ENCODE data around the gene PPA2. TPM values are rescaled to one million over a fixed set of nuclear protein-coding genes. Genes with fewer than 3 reads are reported as not detected.
"Not testable (repeated sequence)": the region's sequence is repeated elsewhere in the genome, so short reads cannot be mapped to it uniquely, and the experiment has no call there.

Gene PPA2
- total RNA-seq, 1 donor from 2014 or later = 72.7 TPM

DNA sequence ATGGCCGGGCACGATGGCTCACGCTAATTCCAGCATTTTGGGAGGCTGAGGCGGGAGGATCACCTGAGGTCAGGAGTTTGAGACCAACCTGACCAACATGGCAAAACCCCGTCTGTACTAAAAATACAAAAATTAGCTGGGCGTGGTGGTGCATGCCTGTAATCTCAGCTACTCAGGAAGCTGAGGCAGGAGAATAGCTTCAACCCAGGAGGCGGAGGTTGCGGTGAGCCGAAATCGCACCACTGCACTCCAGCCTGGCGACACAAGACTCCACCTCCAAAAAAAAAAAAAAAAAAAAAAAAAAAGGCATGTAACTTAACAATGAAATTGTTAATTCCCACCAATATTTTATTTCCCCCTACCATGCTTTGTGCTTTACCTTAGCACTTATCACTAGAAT is 15.3 kb downstream of the PPA2 start:
- DNase-seq = not testable (repeated sequence)

- no peak for DNase-seq
These were observed 15.9 kb downstream of the PPA2 start for GRCh38 chr4:105458001-105458400.

DNA sequence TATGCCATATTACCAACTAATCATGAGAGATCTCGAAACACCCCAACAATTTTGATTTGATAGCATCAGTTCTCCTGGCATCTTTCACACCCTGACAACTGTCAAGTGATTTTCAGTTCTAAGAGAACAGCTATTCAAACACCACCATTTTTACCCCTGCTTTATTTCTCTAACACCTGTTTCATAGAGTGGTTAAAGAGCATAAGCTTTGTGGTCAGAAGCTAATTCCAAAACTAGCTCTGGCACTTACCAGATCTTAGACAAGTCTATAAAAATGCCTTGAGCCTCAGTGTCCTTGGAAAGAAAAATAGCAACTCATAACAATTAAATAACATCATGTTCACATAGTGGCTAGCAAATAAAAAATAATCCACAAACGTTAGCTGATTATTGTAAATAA is 17.9 kb downstream of the PPA2 start:
- DNase-seq = no peak

GRCh38 chr4:105455182-105455581 is 18.7 kb downstream of the PPA2 start:
- no peak for DNase-seq

DNA sequence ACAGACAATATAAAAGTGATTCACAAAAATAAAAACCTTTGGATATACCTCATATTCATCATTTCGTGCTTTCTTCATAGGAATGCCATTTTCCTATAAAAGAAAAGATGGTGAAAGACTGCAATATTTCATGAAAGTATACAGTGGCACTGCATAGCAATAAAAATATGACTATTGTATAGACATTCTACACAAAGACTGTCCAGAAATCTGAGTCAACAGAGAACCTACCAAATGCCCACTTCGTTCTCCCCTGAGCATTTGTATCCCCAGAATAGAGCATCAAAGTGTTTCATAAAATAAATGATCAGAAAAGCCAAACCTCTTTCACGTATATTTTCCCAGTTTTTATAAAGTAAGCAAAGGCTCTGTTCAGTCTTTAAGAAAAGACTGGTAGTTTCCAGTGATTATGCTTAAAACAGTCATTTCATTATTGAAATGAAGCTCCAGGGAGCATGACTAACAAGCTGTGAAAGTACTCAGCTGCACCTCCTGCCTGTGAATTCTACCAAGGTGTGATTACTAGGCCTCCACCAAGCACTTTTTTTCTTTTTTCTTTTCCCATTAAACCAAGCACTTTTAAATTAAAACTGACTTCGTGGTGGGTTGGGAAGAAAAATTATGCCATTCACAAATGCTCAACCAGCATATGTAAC is 20.2 kb downstream of the PPA2 start:
- no peak for DNase-seq

DNA sequence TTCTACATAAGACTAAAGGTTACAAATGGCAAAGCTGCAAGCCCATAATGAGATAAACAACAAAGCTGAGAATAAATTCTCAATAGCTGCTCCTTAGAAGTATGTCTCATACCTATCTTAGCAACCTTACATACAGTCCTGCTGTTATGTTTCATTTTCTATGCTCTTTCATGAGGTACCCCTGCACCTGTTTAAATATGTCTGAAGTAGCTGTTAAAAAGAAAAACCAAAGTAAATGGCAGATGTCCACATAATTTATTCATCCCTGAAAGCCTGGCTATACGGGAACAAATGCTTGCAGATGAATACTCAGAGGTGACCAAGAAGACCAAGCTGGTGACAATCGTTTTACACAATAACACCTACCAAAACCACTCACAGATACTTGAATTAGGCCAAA is 22.5 kb downstream of the PPA2 start:
- DNase-seq = no peak

DNA sequence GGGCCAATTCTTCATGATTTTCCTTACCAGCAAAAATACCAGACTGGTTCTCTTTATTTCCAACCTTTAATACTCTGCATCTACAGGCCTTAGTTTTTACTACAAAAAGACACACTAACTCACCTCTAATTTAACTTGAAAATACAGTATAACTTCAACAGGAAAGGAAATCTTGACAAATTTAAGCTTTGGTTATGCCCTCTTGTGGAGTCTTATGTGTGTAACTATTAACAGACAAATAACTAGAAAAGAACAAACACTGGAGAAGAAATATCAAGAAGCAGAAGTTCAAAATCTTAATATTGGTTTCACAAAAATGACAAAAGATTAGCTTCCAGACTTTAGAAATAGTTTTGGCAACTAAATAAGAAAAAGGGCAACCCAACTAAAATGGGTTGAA is 33.0 kb downstream of the PPA2 start:
- DNase-seq = no peak

DNA sequence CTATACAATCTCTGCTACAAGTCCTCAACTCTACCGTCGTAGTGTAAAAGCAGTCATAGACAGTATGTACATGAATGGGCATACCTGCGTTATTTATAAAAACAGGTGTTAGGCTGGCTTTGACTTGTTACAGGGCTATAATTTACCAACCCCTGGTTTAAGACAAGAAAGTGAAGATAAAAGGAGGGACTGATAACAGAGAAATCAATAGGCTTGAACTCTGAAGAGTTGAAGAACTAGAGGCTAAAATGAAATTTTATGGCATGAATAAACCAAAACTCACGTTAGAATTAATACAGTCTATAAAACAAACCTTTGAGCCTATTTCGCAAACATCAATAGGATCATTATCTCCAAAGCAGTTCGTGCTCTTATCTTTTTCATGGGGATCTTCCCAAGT is 36.2 kb downstream of the PPA2 start:
- DNase-seq = no peak

DNA sequence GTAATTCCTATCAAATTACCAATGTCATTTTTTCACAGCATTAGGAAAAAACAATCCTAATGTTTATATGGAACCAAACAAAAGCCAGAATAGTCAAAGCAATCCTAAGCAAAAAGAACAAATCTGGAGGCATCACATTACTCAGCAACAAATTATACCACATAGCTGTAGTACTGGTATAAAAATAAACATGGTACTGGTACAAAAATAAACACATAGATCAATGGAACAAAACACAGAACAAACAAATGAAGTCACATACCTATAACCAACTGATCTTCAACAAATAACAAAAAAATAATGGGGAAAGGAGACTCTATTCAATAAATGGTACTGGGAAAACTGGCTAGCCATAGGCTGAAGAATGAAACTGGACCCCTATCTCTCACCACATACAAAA is 37.4 kb downstream of the PPA2 start:
- no peak for DNase-seq

DNA sequence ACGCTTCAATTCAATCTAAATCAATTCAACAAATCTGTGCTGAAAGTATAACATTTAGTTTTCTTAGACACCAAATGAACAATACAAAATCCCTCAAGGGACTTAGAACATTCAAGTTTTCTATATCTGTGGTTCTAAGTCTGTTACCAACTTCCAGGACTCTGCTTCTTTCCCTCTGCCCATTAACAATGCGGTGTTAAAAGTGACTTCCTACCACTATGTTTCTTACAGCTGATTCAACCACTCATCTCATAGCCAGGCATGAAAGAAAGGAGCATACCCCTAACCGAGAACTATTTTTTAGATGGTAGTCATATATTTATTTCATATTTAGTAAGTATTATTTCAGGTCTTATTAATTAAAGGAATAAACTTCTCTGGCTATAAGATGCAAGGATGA is 38.9 kb downstream of the PPA2 start:
- no peak for DNase-seq

GRCh38 chr4:105433421-105433820 is 40.4 kb downstream of the PPA2 start:
- DNase-seq = no peak

DNA sequence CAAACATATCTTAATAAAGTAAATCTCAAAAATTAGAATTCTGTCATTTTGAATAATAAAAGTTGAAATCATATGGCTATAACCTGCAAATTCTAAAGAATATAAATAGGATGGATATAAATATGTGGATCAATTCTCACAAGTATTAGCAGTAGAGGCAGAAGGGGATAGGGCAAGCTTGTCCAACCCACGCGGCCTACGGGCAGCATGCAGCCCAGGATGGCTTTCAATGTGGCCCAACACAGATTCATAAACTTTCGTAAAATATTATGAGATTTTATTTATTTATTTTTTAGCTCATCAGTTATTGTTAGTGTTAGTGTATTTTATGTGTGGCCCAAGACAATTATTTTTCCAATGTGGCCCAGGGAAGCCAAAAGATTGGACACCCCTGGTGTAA is 41.4 kb downstream of the PPA2 start:
- DNase-seq = no peak

- no peak for DNase-seq
These were observed 43.1 kb downstream of the PPA2 start for GRCh38 chr4:105430811-105431210.

DNA sequence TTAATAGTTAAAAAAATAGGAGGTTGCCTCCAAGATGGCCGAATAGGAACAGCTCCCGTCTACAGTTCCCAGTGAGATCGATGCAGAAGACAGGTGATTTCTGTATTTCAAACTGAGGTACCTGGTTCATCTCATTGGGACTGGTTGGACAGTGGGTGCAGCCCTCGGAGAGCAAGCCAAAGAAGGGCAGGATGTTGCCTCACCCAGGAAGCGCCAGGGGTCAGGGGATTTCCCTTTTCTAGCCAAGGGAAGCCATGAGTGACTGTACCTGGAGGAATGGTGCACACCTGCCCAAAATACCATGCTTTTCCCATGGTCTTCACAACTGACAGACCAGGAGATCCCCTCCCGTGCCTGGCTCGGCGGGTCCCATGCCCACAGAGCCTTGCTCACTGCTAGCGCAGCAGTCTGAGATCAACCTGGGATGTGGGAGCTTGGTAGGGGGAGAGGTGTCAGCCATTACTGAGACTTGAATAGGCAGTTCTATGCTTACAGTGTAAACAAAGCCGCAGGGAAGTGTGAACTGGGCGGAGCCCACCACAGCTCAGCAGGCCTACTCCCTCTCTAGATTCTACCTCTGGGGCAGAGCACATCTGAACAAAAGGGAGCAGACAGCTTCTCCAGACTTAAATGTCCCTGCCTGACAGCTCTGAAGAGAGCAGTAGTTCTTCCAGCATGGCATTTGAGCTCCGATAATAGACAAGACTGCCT is 47.5 kb downstream of the PPA2 start:
- no peak for DNase-seq

DNA sequence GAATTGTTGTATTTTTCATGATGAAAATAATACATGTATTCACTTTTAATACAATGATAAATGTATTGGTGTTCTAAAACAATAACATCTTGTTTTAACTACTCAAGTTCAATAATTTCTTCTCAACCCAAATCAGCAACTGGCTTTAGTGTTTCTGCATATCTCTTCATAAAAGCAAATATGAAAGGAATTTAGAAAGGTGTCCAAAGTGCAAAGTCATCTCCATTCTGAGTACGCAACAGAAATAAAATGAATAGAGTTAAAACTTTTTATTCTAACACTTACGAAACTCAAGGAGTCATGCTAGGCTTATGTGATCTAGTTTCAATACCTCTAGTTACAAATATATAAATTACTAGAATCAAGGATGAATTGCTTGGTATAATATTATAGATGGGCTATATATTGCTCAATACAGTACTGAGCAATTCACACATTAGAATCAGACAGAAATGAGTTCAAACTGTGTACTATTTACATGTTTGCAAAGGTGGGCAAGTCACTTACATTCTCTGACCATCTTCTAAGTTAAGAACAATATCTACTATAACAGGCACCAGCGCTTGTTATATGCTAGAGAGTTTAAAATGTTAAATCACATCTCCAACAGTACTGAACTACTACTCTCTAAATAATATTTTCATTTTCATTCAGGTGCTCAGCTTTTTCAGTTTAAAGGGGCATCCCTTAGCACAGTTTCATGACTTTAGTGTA is 51.5 kb downstream of the PPA2 start:
- no peak for DNase-seq

DNA sequence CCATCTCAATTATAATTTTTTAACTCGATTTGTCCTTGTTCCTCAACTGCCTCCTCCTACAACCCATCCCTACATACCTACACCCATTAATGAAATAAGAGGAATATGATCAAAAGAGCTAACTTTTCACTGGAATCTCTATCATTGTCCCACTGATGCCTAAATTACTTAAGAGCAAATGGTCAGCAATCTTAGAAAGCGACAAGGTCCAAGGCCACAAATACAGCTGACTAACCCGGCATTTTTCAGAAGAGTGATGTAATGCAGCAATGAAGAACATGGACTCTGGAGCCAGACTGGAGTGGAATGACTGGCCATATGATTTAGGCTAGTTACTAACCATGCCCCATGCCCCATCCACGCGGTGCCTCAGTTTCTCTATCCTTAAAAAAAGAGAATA is 56.2 kb downstream of the PPA2 start:
- no peak for DNase-seq

GRCh38 chr4:105415281-105415744 is 58.5 kb downstream of the PPA2 start:
- DNase-seq = no peak

- no peak for DNase-seq
These were observed 59.5 kb downstream of the PPA2 start for GRCh38 chr4:105414316-105414715.

- not testable (repeated sequence) for DNase-seq
These were observed 64.7 kb downstream of the PPA2 start for GRCh38 chr4:105409135-105409534.

DNA sequence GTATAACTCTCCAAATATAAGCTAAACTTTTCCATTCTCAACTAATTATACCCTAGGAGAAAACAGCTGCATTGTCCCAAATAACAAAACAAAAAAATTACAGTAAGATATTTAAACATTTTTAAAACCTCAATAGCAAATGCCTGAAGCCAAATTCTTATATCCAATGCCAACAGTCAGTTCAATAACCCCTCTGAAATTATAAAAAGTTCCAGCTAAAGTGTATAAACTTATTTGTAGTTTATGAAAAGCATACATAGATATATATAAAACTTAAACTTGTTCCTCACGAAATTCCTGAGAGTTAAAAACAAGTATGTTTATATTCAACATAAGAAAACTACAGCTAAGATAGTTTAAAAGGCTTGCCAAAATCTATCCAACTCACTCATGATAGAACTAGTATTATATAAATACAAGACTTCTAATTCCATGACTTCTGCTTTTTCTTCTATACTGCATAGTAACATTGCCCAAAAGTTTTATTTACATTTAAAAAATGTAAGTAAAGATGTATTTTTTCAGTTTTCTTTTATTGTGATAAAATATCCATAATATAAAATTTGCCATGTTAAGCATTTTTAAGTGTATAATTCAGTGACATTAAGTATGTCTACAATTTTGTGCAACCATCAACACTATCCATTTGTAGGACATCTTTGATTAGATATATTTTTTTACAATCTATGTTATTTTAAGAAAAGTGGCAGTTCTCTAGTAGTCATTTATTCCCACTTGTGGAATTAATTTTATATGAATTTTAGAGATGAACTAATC is 72.8 kb downstream of the PPA2 start:
- DNase-seq = no peak

- no peak for DNase-seq
These were observed 74.2 kb downstream of the PPA2 start for GRCh38 chr4:105399532-105400161.

GRCh38 chr4:105392858-105393257 is 81.0 kb downstream of the PPA2 start:
- no peak for DNase-seq
